IMR-90 (cell line): ENCODE results near the gene UBE2E2. TPM values are rescaled to one million over a fixed set of nuclear protein-coding genes. Genes with fewer than 3 reads are reported as not detected.

Source experiments
- ATAC-seq: fragments of 200-7000 bp; cut with Tn5 transposase; 2 replicates; pipeline ENCODE4 v1.9.1; 2020; ENCODE audit warnings: low read depth, mild to moderate bottlenecking, moderate library complexity
- BruUV-seq: library from RNA; stranded (reverse); fragments of 400-500 nt; replicated peaks from 2 replicates; lab custom pipeline; 2021; lab: Mats Ljungman, UMichigan
- CTCF ChIA-PET: fragments of 300-600 bp; formaldehyde crosslinking; extraction: SDS; loops from one replicate; lab custom pipeline; 2021; ENCODE audit warnings: antibody characterized with exemption; lab: Yijun Ruan, JAX
- POLR2A ChIA-PET: fragments of 300-600 bp; sonication (Branson Sonifier 250); formaldehyde crosslinking; loops from one replicate; lab custom pipeline; 2022; ENCODE audit warnings: antibody characterized with exemption; ENCODE audit not compliant: unreplicated experiment; lab: Charles Lee
- DNase-seq: peaks from one replicate; pipeline ENCODE4 v3.0.0; 2013
- H2AFZ ChIP-seq: replicated peaks from 2 replicates; pipeline ENCODE3; 2013; ENCODE audit warnings: low read length, mild to moderate bottlenecking; ENCODE audit not compliant: poor library complexity
- H2AK5ac ChIP-seq: 2 replicates; pipeline ENCODE4 v1.6.1; 2013; ENCODE audit warnings: low read depth, low read length, inconsistent platforms
- H2AK9ac ChIP-seq: replicated peaks from 2 replicates; pipeline ENCODE3; 2013; ENCODE audit warnings: mild to moderate bottlenecking, low read depth, low read length, moderate library complexity; ENCODE audit not compliant: poor library complexity
- H2BK120ac ChIP-seq: 2 replicates; pipeline ENCODE4 v1.6.1; 2013; ENCODE audit warnings: low read depth, low read length, inconsistent platforms
- H2BK15ac ChIP-seq: 3 replicates; pipeline ENCODE4 v1.6.1; 2013; ENCODE audit warnings: low read depth, low read length, inconsistent platforms
- H2BK20ac ChIP-seq: 2 replicates; pipeline ENCODE4 v1.6.1; 2013; ENCODE audit warnings: low read depth, mild to moderate bottlenecking, inconsistent platforms, low read length, moderate library complexity
- H2BK5ac ChIP-seq: 2 replicates; pipeline ENCODE4 v1.6.1; 2013; ENCODE audit warnings: mild to moderate bottlenecking, low read depth, low read length, inconsistent platforms; ENCODE audit not compliant: poor library complexity, severe bottlenecking
- H3K14ac ChIP-seq: replicated peaks from 2 replicates; pipeline ENCODE4 v1.6.1; 2013; ENCODE audit warnings: low read depth, low read length, inconsistent platforms
- H3K18ac ChIP-seq: 2 replicates; pipeline ENCODE4 v1.6.1; 2013; ENCODE audit warnings: low read depth, low read length, control low read depth
- H3K23ac ChIP-seq: 2 replicates; pipeline ENCODE4 v1.6.1; 2013; ENCODE audit warnings: low read depth, low read length, inconsistent platforms
- H3K27ac ChIP-seq: 2 replicates; pipeline ENCODE4 v1.5.1; 2013; ENCODE audit warnings: mild to moderate bottlenecking, control low read depth, low read length; ENCODE audit not compliant: insufficient read depth
- H3K27me3 ChIP-seq: 2 replicates; pipeline ENCODE4 v1.6.1; 2013; ENCODE audit warnings: low read length; ENCODE audit not compliant: control insufficient read depth, insufficient read depth
- H3K36me3 ChIP-seq: 2 replicates; pipeline ENCODE4 v1.6.1; 2013; ENCODE audit warnings: low read length, mixed read lengths; ENCODE audit not compliant: control insufficient read depth, insufficient read depth
- H3K4ac ChIP-seq: 2 replicates; pipeline ENCODE4 v1.6.1; 2013; ENCODE audit warnings: low read depth, low read length, inconsistent platforms
- H3K4me1 ChIP-seq: 2 replicates; pipeline ENCODE4 v1.6.1; 2013; ENCODE audit warnings: low read length, mixed read lengths; ENCODE audit not compliant: control insufficient read depth, insufficient read depth
- H3K4me2 ChIP-seq: 2 replicates; pipeline ENCODE4 v1.6.1; 2013; ENCODE audit warnings: low read depth, mild to moderate bottlenecking, control low read depth, low read length, moderate library complexity
- H3K4me3 ChIP-seq: 2 replicates; pipeline ENCODE4 v1.5.1; 2013; ENCODE audit warnings: low read depth, mild to moderate bottlenecking, control low read depth, low read length, moderate library complexity; ENCODE audit not compliant: insufficient read depth
- H3K56ac ChIP-seq: 2 replicates; pipeline ENCODE4 v1.6.1; 2013; ENCODE audit warnings: low read length, inconsistent platforms; ENCODE audit not compliant: insufficient read depth; ENCODE audit errors: extremely low read depth
- H3K79me1 ChIP-seq, 2 experiments: 2 replicates each; pipeline ENCODE4 v1.6.1; 2013; ENCODE audit warnings: low read length in 2 of 2, inconsistent platforms in 1 of 2, low read depth in 1 of 2
- H3K9ac ChIP-seq: 2 replicates; pipeline ENCODE4 v1.6.1; 2013; ENCODE audit warnings: low read depth, low read length, control low read depth
- H3K9me1 ChIP-seq: 2 replicates; pipeline ENCODE4 v1.6.1; 2013; ENCODE audit warnings: low read length, inconsistent platforms; ENCODE audit not compliant: insufficient read depth
- H3K9me3 ChIP-seq: 2 replicates; pipeline ENCODE4 v1.6.1; 2013; ENCODE audit warnings: low read length; ENCODE audit not compliant: control insufficient read depth, insufficient read depth
- H4K20me1 ChIP-seq: 2 replicates; pipeline ENCODE4 v1.6.1; 2013; ENCODE audit warnings: low read length, inconsistent platforms; ENCODE audit not compliant: insufficient read depth
- H4K5ac ChIP-seq: 2 replicates; pipeline ENCODE4 v1.6.1; 2013; ENCODE audit warnings: mild to moderate bottlenecking, low read depth, low read length, control low read depth
- H4K8ac ChIP-seq, 2 experiments: 2 replicates each; pipeline ENCODE4 v1.6.1; 2013; ENCODE audit warnings: low read depth in 2 of 2, low read length in 2 of 2, control low read depth in 1 of 2, inconsistent platforms in 1 of 2
- H4K91ac ChIP-seq: 2 replicates; pipeline ENCODE4 v1.6.1; 2013; ENCODE audit warnings: low read depth, low read length, inconsistent platforms; ENCODE audit not compliant: insufficient read depth
- BHLHE40 ChIP-seq: fragments of 150-350 bp; IDR thresholded peaks from 2 replicates; pipeline ENCODE4 v1.6.1; 2016; ENCODE audit warnings: mild to moderate bottlenecking, low read depth, low read length
- CEBPB ChIP-seq: IDR thresholded peaks from 2 replicates; pipeline ENCODE4 v1.6.1; 2012; ENCODE audit warnings: low read depth, low read length, improper control_type of control experiment
- CHD1 ChIP-seq: IDR thresholded peaks from 2 replicates; pipeline ENCODE4 v1.6.1; 2012; ENCODE audit warnings: low read depth, low read length, improper control_type of control experiment
- CTCF ChIP-seq: conservative IDR thresholded peaks from 2 replicates; pipeline ENCODE4 v1.5.1; 2012; ENCODE audit warnings: mild to moderate bottlenecking, low read depth, low read length, improper control_type of control experiment
- FOS ChIP-seq: fragments of 150-350 bp; IDR thresholded peaks from 2 replicates; pipeline ENCODE4 v1.6.1; 2016; ENCODE audit warnings: low read depth, low read length
- MAFK ChIP-seq: IDR thresholded peaks from 2 replicates; pipeline ENCODE4 v1.6.1; 2012; ENCODE audit warnings: low read depth, low read length, improper control_type of control experiment
- MAZ ChIP-seq: IDR thresholded peaks from 2 replicates; pipeline ENCODE4 v1.6.1; 2012; ENCODE audit warnings: low read depth, mild to moderate bottlenecking, low read length, improper control_type of control experiment, moderate library complexity, borderline replicate concordance
- MXI1 ChIP-seq: IDR thresholded peaks from 2 replicates; pipeline ENCODE4 v1.6.1; 2012; ENCODE audit warnings: low read depth, mild to moderate bottlenecking, low read length, moderate library complexity, borderline replicate concordance
- NFE2L2 ChIP-seq: fragments of 150-350 bp; IDR thresholded peaks from 2 replicates; pipeline ENCODE4 v1.6.1; 2016; ENCODE audit warnings: low read depth, mild to moderate bottlenecking, low read length
- POLR2A ChIP-seq: IDR thresholded peaks from 2 replicates; pipeline ENCODE4 v1.6.1; 2012; ENCODE audit warnings: mild to moderate bottlenecking, low read depth, low read length
- RAD21 ChIP-seq: IDR thresholded peaks from 2 replicates; pipeline ENCODE4 v1.6.1; 2012; ENCODE audit warnings: low read length, improper control_type of control experiment
- RCOR1 ChIP-seq: IDR thresholded peaks from 2 replicates; pipeline ENCODE4 v1.6.1; 2012; ENCODE audit warnings: mild to moderate bottlenecking, low read length, improper control_type of control experiment; ENCODE audit not compliant: insufficient replicate concordance
- RFX5 ChIP-seq: IDR thresholded peaks from 2 replicates; pipeline ENCODE4 v1.8.0; 2012; ENCODE audit warnings: low read depth, mild to moderate bottlenecking, low read length, moderate library complexity
- SMC3 ChIP-seq: fragments of 150-350 bp; IDR thresholded peaks from 2 replicates; pipeline ENCODE4 v1.6.1; 2016; ENCODE audit warnings: low read depth, mild to moderate bottlenecking, antibody characterized with exemption, low read length, moderate library complexity
- USF2 ChIP-seq: fragments of 150-350 bp; IDR thresholded peaks from 2 replicates; pipeline ENCODE4 v1.6.1; 2017; ENCODE audit warnings: mild to moderate bottlenecking, antibody characterized with exemption, low read length, low read depth
- WGBS, 2 experiments: methylation state at CpG; one replicate each; pipeline versions ENCODE4 v1.1.5 to v1.1.7; 2013; ENCODE audit warnings: missing lambda C conversion rate in 2 of 2; ENCODE audit not compliant: insufficient read length in 1 of 2; ENCODE audit errors: extremely low coverage in 2 of 2; 5-methylcytosine and 5-hydroxymethylcytosine counted together
- dilution Hi-C: fragments of 300-500 bp; cut with HindIII; formaldehyde crosslinking; loops from one replicate; pipeline ENCODE4 v1.14.3; 2018; ENCODE audit warnings: low sequenced_read_pairs; ENCODE audit not compliant: unreplicated experiment
- in situ Hi-C: fragments of 300-500 bp; cut with MboI; formaldehyde crosslinking; loops from 3 replicates; pipeline ENCODE4 v1.14.3; 2019; ENCODE audit warnings: low sequenced_read_pairs, inconsistent platforms, mixed read lengths
- intact Hi-C: fragments of 100-400 bp; cut with micrococcal nuclease; formaldehyde crosslinking; loops from 2 replicates; pipeline ENCODE4 v1.10.0; 2022
- polyA plus RNA-seq, 3 experiments: library from polyadenylated mRNA; depleted of rRNA; stranded (reverse); fragments of >200 nt; gene quantifications; 2 replicates each; pipeline ENCODE4 v1.2.3, GENCODE V29; 2012; ENCODE audit warnings: low replicate concordance in 1 of 3
- total RNA-seq: library from RNA; depleted of rRNA; stranded (reverse); fragments of >200 nt; gene quantifications from 2 replicates; pipeline ENCODE4 v1.2.3, GENCODE V29; 2012
- TF ChIP-seq, protein P1 (sequence below): fragments of 150-350 bp; IDR thresholded peaks from 2 replicates; pipeline ENCODE4 v1.6.1; 2016; ENCODE audit warnings: low read depth, mild to moderate bottlenecking, low read length, moderate library complexity, borderline replicate concordance

The UBE2E2 gene
- total and polyA plus RNA-seq, 2 of the 4 experiments (the other 2 are of a cell fraction) = 18.6 to 32.7 TPM

DNA sequence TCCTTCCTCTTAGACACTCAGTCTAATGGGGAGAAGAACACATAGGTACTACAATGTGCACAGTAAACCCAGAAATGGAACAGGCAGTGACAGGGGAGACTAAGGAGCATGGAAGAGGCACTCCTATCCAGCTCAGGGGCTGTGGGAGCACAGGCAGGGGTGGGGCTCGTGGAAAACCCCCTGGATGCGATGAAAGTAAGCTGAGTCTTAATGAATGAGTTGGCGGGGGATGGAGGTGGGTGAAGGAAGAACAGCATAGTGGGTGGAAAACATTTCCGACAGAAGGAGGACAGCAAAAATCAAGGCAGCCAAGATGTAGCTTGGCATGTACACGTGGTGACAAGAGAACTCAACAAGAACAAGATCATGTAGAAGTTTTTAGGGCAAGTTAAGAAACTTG is 33.6 kb upstream of the UBE2E2 start:
- Histone ChIP-seq H2AK5ac (no peak overlapping the region), H4K8ac (no peak overlapping the region), H4K20me1 (no peaks in the 10 kb centered on the region), H3K27me3 (peaks cover 10% of the 10 kb centered on the region), H4K5ac (no peak overlapping the region), H3K79me1 (no peaks in the 10 kb centered on the region), H4K91ac (no peak overlapping the region), H3K18ac (no peak overlapping the region), H3K9me1 (no peaks in the 10 kb centered on the region), H3K4me2 (no peak overlapping the region), H3K36me3 (no peaks in the 10 kb centered on the region), H3K56ac (no peak overlapping the region), H2BK15ac (no peak overlapping the region), H3K9me3 (no peaks in the 10 kb centered on the region; the same call in 1 of the 2 replicates), H2AK9ac (no peak overlapping the region), H2AFZ (no peak overlapping the region), H2BK5ac (no peak overlapping the region), H3K4me1 (no peaks in the 10 kb centered on the region), H2BK120ac (no peak overlapping the region), H3K23ac (no peak overlapping the region), H3K14ac (no peak overlapping the region), H3K27ac (no peak overlapping the region), H2BK20ac (no peak overlapping the region), H3K4me3 (no peak overlapping the region), H3K9ac (no peak overlapping the region), H3K4ac (no peak overlapping the region)
- intact Hi-C loops = no loop called here
- CTCF ChIA-PET = no interaction called here
- 79% methylated on average over 2 of the region's 5 CpGs; no CpG with 5 or more reads in 1 of the 2 experiments for WGBS, 2 experiments
- POLR2A ChIA-PET = no interaction called here
- no peak for TF ChIP-seq POLR2A
- no peak for TF ChIP-seq SMC3
- no peak for TF ChIP-seq BHLHE40
- TF ChIP-seq USF2 = no peak
- no peak for TF ChIP-seq CHD1
- TF ChIP-seq FOS = no peak
- TF ChIP-seq, protein P1, sequence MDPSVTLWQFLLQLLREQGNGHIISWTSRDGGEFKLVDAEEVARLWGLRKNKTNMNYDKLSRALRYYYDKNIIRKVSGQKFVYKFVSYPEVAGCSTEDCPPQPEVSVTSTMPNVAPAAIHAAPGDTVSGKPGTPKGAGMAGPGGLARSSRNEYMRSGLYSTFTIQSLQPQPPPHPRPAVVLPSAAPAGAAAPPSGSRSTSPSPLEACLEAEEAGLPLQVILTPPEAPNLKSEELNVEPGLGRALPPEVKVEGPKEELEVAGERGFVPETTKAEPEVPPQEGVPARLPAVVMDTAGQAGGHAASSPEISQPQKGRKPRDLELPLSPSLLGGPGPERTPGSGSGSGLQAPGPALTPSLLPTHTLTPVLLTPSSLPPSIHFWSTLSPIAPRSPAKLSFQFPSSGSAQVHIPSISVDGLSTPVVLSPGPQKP = no peak
- TF ChIP-seq RAD21 = no peak
- no peak for TF ChIP-seq NFE2L2
- no peak for TF ChIP-seq MAZ
- TF ChIP-seq MXI1 = no peak
- no peak for TF ChIP-seq RCOR1
- no peak for TF ChIP-seq RFX5
- TF ChIP-seq CTCF = no peak
- no peak for TF ChIP-seq MAFK
- no peak for TF ChIP-seq CEBPB
- dilution Hi-C loops = no loop called here
- no TSS peak for BruUV-seq
- ATAC-seq = no peak
- in situ Hi-C loops = no loop called here
- DNase-seq = no peak
